HG02852 (cell line): ENCODE measurements around the gene ADCY4.

Experiments used
- ATAC-seq: cut with Tn5 transposase; IDR thresholded peaks from one replicate; pipeline ENCODE4 v1.9.1; 2021; ENCODE audit warnings: mild to moderate bottlenecking, moderate library complexity; ENCODE audit not compliant: unreplicated experiment

The ADCY4 gene

GRCh38 chr14:24279301-24280186, 55.3 kb downstream of the ADCY4 start:
- ATAC-seq, result peak; percentile 61

GRCh38 chr14:24278424-24278823, 56.4 kb downstream of the ADCY4 start:
- ATAC-seq, result no peak

- no peak for ATAC-seq
These were observed 57.1 kb downstream of the ADCY4 start for GRCh38 chr14:24277606-24278321.

GRCh38 chr14:24277071-24277470, 57.8 kb downstream of the ADCY4 start:
- ATAC-seq, result no peak

GRCh38 chr14:24274101-24274543, 60.7 kb downstream of the ADCY4 start:
- ATAC-seq, result peak; percentile 45

GRCh38 chr14:24273422-24273998, 61.4 kb downstream of the ADCY4 start:
- ATAC-seq, result no peak

GRCh38 chr14:24272467-24272866, 62.4 kb downstream of the ADCY4 start:
- no peak for ATAC-seq

GRCh38 chr14:24271834-24272263, 63.0 kb downstream of the ADCY4 start:
- ATAC-seq, result no peak

GRCh38 chr14:24271134-24271833, 63.6 kb downstream of the ADCY4 start, which contains the start of gene RABGGTA:
TSS of gene RABGGTA (minus strand) at chr14:24271597. CDS start at chr14:24271115, 482 bp downstream.
- ATAC-seq, result peak; percentile 90

GRCh38 chr14:24270537-24271133, 64.2 kb downstream of the ADCY4 start:
- no peak for ATAC-seq

GRCh38 chr14:24269910-24270536, 64.8 kb downstream of the ADCY4 start:
- no peak for ATAC-seq

GRCh38 chr14:24269368-24269767, 65.5 kb downstream of the ADCY4 start:
- ATAC-seq, result no peak
